ENCODE measurements around the gene UMAD1.

GRCh38 chr7:7719236-7719635, 78.7 kb downstream of the UMAD1 start:
- TF ChIP-seq NCOA2 (CRISPR knock-in tag; IDR thresholded peaks at IDR 0.05) (no peak), GFI1 (CRISPR knock-in tag; IDR thresholded peaks at IDR 0.05; ENCODE audit: borderline replicate concordance) (no peak), RAD21 (CRISPR knock-in tag; IDR thresholded peaks at IDR 0.05) (no peak), FOSL2 (CRISPR knock-in tag; IDR thresholded peaks at IDR 0.05) (0 out of 2 replicates have a peak, but pooled peaks have one; percentile 24), MTERF4 (CRISPR knock-in tag; IDR thresholded peaks at IDR 0.05) (no peak), NFYB (CRISPR knock-in tag; IDR thresholded peaks at IDR 0.05) (no peak)
